Caki2 (cell line): ENCODE data around the gene WDR86. TPM values are rescaled to one million over a fixed set of nuclear protein-coding genes. Genes with fewer than 3 reads are reported as not detected.

Source experiments
- DNase-seq: peaks from one replicate; pipeline ENCODE4 v3.0.0-alpha.2; 2015; ENCODE audit warnings: low read depth
- in situ Hi-C: cut with HindIII; loops from 2 replicates; pipeline ENCODE4 v1.10.0; 2016; ENCODE audit warnings: low sequenced_read_pairs, low pct_unique_long_range_greater_than_20kb, mixed read lengths
- total RNA-seq: library from RNA; depleted of rRNA; stranded (reverse); fragments of >200 nt; shearing (Covaris generic); gene quantifications from 2 replicates; pipeline ENCODE4 v1.2.3, GENCODE V29; 2014; ENCODE audit warnings: low replicate concordance

Gene WDR86
- total RNA-seq, 1 experiment from 2014 or later: not detected

DNA sequence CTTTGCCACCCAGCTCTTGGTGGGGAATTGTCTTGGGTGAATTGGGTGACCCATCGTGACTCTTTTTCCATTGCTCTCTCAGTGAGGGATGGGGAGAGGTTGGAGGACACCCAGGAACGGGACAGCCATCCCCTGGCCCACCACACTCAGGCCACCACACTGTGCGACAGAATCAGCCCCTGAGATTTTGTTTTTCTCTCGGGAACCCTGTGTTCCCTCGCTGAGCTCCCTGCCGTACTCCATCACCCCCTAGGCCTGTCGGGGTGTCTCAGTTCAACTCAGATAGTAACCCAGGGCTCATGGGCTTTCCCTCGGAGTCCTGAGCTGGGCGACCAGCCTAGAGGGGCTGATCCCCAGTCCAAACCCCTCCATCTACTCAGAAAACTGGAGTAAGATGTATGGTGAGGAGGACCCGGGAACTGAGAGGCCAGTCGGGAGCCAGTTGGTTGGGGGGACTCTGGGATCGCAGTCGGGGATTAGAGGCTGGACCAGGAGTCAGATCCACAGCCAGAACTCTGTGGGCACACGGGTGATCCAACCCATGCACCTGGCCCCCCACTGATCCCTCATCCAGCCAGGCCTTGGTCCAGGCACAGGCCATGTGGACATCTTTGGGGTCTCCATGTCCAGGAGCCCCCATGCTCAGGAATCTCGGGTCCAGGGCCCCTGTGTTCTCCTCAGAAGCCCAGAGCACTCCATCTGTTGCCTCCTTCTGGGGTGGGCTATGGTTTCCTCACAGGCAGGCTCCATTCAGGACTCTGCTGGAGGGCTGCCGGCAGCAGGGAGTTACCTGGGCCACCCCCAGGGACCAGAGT is 20.8 kb upstream of the WDR86 start:
- no peak for DNase-seq
- in situ Hi-C loops: no loop called here

DNA sequence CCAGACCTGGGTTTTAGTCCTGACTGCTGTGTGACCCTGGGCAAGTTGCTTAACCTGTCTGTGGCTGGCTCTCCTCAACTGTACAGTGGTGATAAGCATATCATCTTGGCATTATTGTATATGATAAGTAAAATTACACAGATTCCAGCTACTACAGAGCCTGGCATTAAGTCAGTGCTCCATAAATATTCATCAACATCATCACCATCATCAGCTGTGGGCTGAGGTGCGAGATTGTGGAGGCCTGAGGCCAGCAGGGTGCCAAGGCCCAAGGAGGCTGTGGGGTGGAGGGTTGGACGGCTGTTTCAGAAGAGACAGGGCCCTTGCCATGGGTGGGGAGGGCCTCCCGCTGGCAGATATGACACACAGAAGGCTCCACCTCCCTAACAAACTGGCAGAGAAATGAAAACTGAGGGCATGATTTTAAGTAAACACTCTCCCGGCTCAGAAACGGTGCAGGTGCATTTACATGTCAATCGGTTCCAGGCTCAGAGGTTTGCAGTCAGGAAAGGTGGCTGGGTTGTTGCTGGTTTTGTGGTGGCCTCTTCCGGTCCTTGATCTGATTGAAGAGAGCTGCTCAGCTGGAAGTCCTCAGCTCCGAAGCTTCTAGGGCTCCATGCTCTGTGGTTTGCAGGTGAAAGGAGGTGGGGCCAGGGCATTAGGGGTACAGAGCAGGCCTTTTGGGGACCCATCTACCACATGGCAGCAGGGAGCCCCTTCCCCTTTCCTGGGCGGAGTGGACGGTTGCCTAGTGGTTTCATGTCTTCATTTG is 19.9 kb upstream of the WDR86 start:
- in situ Hi-C loops: no loop called here
- no peak for DNase-seq

DNA sequence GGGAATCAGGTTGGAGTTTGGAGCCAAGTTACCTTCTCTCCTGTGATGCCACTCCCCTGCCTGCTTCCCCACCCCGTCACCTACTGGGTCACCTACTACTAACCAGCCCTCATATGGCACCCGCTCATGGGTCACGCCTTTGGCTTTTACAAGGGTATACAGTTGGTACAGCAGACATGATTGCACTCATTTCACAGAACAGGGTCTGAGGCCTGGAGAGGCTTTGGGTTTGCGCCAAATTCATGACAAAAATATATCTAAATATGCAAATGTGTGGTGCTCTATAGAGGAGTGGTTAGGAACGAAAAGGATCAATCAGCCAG is 19.4 kb upstream of the WDR86 start:
- no peak for DNase-seq
- in situ Hi-C loops: no loop called here

DNA sequence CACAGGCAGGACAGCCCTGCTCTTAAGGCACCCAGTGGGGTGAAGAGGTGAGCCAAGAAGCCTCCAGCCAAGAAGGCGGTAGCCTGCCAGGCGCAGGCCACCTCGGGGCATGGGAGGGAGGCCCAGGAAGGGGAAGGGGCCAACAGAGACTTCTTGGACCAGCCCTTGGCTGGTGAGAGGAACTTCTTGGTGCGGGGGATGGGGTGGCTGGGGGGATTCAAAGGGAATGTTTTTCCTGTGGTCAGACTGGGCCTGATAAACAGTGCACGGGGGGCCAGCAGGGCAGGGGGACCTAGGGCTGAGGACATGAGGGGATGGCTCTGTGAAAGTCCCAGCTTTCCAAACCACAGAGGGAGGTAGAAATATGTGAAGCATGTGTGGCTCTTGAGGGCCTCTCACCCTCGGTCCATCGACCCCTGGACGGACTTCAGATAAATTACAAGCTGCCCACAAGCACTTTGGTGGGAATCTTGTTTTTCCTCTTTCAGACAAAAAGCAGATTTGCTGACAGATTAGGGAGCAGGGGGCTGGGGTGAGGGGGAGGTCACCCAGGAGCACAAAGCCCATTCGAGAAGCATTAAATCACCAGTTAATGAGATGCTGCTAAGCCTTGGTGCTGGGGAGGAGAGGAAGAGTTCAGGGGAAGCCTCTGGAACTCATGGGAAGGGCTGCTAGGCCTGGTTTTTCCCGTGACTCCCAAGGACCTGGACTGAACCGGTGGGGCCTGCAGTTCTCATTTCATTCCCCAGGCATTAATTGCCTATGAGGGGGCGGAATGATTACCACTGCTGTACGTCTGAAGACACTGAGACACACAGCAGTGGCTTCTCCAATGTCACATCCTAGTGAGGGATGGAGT is 18.8 kb upstream of the WDR86 start:
- peak; percentile 77 for DNase-seq
- in situ Hi-C loops: no loop called here

DNA sequence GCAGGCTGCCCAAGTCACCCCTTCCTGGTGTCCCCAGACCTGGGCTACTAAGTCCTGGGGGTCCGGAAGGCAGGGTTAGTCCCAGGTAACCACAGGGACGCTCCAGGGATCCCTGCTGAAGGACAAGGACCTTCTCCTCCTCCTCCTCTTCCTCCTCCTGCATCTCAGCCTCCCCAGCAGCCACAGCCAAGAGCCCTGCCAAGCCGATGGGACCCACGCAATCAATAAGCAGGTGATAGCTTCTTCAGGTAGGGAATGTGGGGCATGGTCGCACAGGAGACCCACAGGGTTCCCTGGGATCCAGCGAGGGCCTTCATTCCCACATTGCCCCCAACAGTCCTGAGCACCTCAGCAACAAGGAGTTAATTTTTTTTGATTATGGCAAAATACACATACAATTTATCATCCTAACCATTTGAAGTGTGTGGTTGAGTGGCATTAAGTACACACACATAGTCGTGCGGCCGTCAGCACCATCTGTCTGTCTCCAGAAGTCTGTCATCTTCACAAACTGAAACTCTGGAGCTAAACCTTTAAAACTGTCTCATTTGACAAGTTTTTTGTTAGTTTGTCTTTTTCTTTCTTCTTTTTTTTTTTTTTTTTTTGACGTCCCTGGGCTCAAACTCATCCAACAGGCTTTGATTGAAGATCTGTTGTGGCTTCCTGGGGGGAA is 18.0 kb upstream of the WDR86 start:
- DNase-seq: no peak
- in situ Hi-C loops: no loop called here

DNA sequence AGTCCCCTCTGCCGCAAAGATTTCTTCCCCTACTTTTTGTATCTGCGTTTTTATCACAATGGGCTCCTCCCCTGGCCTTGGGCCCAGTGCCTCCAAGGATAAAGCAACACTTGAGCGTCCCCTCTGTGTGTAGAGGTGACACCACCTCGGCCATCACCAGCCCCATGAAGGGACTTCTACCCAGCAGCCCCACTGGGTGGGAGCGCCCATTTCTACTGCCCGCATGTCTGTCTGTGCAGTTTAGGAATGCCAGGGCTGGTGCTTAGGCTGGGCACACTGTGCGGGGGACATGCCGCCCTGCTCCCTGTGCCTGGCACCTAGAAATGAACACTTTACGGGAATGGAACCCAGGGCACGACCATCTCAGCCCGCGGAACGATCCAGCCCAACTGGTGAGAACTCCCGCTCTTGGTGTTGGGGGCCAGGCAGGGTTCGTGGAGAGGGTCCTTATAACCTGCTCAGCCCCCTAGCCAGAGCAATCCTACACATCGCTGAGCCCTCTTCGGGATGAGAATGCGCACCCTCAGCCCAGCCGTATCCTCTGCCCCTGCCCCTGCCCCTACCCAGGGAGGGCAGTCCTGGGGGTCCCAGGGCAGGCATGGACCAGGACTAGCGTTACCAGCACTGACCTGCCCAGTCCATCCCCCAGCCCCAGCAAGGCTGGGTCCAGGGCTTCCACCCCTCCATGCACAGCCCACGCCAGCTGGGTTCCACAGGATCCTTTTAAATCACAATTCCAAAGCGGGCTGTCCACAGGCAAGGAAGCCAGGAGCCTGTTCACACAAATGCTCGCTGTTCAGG is 17.3 kb upstream of the WDR86 start:
- no peak for DNase-seq

DNA sequence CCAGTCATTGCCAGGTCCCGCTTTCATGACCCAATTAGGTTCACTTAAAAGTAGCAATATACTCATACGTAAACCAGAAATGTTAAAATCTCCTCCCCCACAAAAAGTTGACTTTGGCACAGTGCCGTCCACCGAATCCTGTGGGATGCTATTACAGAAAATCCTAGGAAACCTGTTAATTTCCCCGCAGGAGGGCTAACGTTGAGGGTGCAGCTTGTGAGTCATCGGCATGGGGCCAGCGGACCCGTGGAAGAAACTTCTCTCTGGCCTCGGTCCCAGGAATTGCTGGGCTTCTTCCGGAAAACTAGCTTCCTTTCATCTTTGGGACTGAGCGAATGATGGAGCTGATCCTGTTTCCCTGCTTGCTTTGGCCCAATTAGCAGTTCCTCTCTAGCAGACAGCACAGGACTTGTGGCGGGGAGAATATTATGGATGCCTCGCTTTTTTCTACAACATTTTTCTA is 16.6 kb upstream of the WDR86 start:
- in situ Hi-C loops: no loop called here
- DNase-seq: peak; percentile 40

More for the DNA sequence above, 17.3 kb upstream of the WDR86 start:
- in situ Hi-C loops: no loop called here

DNA sequence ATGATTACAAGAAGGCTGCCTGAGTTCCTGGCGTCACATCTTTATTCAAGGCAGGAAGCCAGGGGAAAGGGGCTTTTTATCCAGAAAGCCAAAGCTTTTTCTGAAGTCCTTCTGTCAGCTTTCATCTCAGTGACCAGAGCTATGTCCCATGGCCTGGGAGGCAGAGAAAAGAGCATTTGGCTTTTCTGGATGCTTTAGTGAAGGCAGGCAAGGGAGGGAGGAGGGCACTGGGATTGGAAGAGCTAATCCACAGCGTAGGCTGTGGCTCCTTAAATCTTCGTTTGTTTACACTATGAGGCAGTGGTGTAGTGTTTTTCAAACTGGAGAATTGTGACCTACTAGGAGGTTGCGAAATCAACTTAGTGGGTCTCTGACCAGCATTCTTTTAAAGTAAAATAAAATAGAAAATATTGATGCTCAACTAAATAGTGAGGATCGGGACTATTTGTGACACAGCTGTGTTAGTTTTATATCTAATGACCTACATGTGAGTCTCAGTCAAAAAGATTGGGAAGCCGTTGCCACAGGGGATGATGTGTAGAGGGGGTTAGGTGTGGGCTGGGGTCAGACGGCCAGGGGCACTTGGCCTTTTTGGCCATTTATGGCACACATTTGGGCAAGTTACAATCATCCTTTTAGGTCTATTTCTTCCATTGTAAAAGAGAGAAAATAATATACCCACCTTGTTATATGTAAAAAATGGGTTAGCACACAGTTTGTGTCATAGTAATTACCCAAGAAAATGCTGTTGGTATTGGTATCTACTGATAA is 16.0 kb upstream of the WDR86 start:
- no peak for DNase-seq
- in situ Hi-C loops: no loop called here

DNA sequence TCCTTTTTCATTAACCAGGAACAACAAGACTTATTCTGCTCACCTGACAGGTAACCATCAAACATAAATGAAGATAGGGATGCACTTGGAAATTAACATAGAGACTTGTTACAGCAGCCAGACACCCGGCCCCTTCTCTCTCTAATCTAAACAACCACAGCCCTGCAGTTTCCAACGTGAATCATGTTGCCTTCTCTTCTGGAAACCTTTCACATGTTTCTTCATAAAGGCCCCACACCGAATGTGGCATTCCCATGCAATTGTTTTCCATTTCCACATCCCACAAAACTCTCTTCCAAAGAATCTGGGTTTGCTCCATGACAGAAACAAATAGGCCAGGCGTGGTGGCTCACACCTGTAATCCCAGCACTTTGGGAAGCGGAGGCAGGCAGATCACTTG is 15.0 kb upstream of the WDR86 start:
- DNase-seq: no peak
- in situ Hi-C loops: no loop called here

- DNase-seq: no peak
- in situ Hi-C loops: no loop called here
These were observed 14.1 kb upstream of the WDR86 start for GRCh38 chr7:151423936-151424335.

DNA sequence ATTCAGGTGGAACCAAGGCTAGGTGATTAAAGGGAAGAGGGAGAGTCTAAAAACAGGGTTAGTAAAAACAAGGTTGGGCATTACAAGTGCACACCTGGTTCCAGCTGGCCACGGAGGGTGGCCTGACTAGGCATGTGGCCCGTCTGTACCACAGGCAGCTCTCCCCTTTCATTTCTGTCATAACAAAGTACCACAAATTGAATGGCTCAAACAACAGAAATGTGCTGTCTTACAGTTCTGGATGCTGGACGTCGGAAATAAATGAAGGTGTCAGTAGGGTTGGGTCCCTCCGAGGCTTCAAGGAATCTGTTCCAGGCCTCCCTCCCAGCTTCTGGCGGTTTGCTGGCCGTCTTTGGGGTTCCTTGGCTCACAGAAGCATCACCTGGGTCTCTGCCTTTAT is 13.4 kb upstream of the WDR86 start:
- in situ Hi-C loops: no loop called here
- no peak for DNase-seq

DNA sequence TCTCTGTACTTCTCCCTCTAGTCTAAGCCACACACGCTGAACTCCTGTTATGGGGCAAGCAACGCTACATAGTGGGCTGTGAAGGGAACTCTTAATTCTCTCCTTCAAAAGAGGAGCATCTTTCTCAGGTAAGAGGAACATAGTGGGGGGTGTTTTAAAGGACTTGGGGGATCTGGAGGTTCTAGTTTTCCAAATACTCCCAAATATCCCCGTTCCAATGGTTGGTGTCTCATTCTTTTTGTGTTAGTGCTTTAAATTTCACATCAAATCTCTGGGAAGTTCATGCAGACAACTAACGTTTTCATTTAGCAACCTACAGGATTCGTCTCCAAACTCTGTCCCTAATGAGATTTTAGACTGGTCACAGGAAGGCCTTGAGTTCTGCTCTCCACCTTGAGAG is 12.4 kb upstream of the WDR86 start:
- in situ Hi-C loops: no loop called here
- no peak for DNase-seq

DNA sequence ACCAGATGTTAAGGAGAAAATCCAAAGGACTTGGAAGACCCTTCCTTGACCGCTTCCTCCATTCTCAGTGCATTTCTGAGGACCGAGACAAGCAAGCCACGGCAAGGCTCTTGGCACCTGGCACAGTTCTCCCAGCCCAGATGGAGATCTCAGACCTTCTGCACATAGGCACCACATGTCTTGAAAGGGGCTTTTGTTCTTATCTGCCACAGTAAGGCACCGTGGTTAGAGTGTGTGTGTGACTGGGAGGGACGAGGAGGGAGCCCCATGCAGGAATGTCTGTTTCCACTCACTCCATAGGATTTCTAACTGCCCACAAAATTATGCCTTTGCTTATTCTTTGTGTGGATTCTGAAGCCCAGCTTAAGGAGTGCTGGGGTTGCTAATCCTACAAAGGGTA is 10.3 kb upstream of the WDR86 start:
- DNase-seq: no peak
- in situ Hi-C loops: no loop called here

DNA sequence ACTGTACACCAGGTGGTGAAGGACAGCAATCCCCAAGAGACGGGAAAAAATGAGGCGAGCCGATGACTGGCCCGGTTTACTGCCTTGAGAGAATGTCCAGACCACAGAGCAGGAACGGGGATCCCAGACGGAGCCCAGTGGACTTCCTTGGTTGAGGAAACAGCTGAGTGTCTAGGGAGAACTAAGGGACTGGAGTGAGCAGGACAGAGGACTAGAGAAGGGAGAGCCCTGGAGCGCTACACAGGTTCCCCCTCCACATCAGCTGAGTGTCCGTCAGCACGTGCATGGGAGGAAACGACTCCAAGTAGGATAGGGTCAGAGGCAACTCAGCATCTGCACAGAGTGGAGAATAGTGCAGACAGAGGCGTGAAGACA is 7.1 kb upstream of the WDR86 start:
- no peak for DNase-seq
- in situ Hi-C loops: no loop called here

DNA sequence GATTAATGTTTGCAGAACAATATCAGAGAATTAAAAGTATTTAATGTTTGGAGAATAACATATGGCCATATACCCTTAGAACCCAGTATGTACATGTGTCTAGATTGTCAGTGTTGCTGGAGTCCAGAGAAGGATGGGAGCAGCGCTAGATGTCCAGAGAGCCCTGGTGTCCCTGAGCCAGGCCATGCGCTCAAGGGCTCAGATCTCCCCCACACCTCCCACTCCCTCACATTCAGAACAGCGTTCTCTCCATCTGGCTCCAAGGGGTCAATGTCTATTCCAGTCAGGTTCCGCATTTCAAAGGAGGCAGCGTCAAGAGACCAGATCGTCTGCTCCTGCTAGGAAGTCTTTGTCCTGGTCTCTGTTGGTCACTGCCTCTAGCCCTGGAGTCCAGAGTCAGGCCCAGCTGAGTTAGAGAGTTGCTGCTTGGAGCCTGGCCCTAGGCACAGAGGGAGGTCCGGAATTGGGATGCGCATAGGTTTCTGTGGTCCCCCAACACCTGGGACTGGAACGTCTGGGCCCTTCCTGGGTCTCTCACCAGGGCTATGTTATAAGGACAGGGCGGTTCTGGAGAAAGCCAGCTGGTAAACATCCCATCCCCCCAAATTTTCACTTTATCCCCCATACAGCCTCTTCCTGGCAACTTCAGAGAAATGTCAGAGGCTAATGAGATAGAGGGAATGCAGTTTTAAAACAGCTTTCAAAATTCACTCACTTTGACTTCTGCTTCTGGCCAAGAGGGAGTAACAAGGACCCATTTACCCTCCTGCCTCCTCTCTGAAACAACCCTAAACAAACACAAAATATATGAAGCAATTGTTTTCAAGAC is 6.5 kb upstream of the WDR86 start:
- DNase-seq: no peak
- in situ Hi-C loops: no loop called here

DNA sequence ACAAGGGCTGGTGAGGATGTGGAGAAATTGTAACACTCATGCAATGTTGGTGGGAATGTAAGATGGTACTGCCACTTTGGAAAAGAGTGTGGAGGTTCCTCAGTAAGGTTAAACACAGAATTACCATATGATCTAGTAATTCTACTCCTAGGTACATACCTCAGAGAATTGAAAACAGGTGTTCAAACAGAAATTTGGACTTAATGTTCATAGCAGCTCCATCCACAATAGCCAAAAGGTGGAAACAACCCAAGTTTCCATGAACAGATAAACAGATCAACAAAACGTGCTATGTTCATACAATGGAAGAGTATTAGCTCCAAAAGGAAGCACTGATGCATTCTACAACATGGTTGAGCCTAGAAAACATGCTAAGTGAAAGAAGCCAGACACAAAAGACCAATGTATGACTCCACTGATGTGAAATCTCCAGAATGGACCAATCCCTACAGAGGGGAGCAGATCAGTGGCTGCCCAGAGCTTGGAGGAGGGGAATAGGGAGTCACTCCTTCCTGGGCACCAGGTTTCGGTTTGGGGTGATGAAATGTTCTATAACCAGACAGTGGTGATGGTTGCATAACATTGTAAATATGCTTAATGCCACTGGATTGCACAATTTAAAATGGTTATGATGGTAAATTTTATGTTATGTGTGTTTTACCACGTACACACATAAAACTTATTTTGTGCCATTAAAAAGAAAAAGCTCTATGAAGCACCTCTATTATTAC is 5.7 kb upstream of the WDR86 start:
- in situ Hi-C loops: no loop called here
- DNase-seq: no peak
